GM18508 (cell line): ENCODE measurements around the gene RNF14.

Source experiments
- ATAC-seq: cut with Tn5 transposase; IDR thresholded peaks from one replicate; pipeline ENCODE4 v1.9.1; 2021; ENCODE audit warnings: moderate number of reproducible peaks; ENCODE audit not compliant: insufficient read depth, unreplicated experiment

RNF14 gene

DNA sequence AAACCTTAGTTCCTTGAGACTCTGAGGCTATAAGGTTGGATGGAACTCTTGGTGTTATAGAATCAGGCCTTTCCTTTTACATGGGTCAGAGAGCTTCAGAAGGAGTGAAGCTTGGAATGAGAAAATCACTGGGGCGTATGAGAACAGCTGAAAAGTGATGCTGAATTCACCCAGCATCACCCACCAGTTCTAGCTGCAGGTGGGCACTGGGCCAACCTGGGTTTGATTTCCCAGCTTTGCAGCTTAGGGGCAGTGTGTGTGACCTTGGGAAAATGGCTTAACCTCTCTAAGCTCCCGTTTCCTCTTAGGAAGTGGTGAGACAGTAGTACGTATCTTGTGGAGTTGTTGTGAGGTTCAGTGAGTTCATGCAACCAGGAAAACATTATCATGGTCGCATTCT lies 21.6 kb upstream of the RNF14 start:
- ATAC-seq: no peak

DNA sequence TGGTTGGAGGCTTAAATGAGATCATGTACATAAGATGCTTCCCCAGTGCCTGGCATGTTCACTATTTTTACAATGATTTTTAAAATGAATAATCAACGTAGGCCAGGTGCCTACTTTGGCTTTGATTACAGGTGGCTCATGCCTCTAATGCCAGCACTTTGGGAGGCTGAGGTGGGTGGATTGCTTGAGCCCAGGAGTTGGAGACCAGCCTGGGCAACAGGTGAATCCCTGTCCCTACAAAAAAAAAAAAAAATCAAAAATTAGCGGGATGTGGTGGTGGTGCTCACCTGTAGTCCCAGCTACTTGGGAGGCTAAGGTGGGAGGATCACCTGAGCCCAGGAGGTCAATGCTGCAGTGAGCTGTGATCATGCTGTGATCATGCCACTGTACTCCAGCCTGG lies 20.1 kb upstream of the RNF14 start:
- no peak for ATAC-seq

DNA sequence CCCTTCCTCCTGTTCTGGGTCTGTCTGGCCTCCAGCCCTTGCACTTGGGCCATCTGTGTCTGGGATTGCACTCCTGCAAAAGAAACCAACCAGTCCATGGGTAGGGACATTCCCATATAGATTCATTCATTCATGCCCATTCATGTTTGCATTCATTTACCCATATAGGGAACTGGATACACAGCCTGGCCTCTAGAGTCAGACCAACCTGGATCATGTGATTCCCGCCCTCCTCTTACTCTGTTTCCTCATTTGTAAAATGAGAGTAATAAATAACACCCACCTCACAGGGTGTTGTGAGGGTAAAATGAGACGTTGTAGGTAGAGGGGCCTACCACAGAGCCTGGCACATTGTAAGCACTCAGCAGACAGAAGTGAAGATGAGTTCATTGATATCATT lies 19.4 kb upstream of the RNF14 start:
- no peak for ATAC-seq

DNA sequence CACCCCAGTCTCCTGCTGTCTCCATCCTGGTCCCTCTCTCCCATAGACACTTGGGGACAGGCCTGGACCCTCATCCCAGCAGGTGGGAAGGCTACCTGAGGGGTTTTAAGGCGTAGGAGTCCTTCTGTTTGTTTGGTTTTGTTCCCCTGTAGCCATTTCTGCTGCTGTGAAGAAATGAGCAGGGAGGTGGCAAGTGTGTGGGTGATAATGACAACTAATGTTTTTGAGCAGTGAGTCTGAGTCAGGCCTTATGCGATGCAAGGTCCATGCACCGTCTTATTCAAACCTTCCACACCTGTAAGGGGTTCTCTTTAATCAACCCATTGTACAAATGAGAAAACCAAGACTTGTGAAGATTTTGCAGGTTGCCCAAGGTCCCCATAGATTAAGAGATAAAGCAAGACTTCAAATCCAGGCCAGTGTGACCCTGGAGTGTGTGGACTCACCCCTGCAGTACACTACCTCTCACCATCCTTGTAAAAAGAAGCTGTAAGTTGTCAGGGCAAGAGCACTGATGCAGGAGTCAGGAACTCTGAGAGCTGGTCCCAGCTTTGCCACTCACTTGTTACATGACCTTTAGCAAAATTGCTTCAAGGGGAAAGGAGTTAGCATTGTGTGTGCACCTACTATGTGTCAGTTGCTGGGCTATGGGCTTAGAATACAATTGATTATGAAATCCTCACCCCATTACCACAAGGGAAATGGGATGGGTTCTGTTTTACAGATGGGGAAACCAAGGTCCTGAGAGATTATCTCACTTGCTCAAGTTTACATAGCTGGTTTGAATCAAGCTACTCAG lies 18.5 kb upstream of the RNF14 start:
- ATAC-seq: no peak

DNA sequence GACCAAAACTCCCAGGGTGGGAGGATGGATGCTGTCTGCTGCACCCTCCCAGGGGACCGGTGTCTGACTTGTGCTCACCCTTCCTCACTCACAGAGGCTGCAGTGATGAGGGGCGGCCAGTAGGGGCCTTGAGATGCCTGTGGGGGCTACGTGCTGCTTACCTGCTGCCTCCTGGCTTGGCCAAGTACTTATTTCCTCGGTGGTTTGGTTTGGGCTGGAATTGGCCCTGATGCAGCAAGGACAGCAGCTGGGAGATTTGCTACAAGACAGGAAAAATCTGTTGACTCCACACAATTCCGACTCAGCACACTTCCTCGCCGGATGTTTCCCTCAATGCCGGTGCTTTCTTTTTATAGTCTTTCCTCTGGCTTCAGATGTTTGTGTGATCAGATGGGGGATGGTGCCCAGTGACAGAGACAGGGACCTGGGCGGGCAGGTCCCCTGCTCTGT lies 17.5 kb upstream of the RNF14 start:
- ATAC-seq: no peak

DNA sequence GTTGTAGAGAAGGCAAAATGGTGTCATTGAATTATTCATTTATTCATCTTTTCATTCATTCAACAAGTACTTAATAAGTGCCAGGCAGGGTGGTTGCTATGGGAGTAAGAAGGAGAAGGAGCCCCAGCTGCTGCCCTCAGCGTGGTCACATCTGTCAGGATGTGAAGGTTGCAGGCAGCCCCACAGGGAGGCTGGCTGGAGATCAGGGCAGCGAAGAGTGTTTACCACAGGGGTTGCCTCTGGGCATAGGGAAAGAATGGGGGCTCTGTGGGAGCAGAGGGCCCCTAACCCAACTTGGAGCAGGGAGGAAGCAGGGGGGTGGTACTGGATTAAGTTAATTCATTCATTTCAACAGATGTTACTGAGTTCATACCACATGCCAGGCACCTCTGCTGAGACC lies 16.9 kb upstream of the RNF14 start:
- no peak for ATAC-seq

DNA sequence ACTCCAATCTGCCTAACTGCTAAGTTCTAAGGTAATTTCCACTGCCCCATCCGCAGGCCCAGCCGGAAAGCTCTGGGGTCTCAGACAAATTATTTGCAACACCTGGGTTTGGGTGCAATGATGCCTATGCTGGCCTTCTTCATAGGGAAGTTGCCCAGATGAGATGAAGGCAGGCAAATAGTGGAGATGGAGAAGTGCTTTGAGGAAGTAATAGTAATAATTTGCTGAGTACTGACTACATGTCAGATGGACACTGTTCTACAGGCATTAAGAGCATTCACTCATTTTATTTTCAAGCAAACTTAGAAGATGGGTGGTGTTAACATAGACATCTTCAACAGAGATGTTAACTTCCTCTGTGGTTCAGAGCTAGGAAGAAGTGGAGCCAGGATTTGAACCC lies 14.7 kb upstream of the RNF14 start:
- ATAC-seq: no peak

DNA sequence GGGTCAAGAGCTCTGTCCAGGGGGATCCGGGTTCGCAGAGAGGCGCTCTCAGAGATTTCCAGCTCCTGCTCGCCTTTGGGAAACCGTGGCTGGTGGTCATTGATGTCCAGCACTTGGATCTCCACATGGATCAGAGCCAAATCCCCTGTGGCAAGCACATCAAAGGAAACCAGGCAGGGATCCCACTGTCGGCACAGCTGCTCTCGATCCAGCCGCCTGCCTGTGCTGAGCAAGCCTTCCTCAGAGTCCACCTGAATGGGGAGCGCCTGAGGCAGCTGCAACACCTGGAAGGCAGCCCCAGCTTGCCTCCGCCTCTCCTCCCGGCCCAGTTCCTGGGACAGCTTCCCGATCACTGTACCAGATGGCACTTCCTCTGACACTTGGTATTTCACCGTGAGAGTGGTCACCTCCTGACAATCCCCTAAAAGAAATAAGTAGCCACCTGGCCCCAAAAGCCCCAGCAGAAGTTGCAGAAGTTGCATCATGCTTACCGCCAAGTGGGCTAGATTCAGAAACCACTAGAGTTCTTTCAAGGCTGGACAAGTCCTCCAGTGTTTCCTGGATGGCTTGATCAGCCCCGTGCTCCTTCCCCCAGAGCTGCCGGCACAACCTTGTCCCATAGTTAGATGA lies 11.4 kb upstream of the RNF14 start:
- no peak for ATAC-seq

DNA sequence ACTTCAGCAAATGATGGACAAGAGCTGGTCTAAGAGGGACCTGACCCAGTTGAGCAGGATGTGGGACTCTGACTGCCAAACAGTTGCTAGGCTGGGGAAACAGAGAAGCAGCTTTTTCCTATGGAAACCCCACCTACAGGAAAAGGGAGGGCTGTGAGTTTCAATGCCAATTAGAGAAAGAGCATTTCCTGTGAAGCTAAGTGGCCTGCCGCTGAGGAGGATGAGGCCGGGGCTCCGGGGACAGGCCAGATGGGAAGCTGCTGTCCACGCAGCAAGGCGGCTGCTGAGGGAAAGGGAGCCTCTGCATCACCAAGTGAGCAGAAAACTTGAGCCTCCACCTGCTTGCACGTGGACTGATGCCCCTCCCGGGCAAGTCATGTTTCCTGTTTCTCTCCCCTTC lies 10.8 kb upstream of the RNF14 start, which contains the start of gene PCDH12:
Gene PCDH12, minus strand, starts transcription at position 90 of the 400 bp plus-strand sequence. CDS start 351 bp downstream, outside the sequence.
- no peak for ATAC-seq

DNA sequence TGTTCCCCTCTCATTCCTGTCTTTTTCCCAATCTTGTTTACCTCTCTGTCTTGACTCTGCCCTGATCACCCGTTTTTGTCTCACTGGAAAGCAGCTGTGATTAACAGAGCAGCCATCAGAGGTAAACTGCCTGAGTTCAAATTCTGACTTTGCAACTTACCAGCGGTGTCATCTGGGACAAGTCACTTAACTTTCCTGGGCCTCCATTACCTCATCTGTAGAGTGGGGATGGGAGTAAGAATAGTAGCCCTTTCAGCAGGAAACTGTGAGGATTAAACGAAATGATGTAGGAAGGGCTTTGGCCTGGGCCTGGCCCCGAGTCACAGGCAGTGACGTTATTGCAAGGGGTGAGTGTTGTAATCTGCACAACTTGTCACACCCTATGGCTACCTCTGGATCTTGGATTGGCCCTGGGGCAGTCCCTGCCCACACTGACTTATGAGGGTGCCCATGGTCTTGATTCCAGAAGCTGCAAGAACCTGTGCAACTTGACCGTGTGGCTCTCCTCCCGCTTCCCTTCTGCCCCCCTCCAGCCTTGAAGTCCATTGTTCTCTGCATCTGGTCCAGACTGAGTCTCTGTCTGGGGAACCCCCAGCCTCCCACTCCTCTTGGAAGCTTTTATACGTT lies 10.2 kb upstream of the RNF14 start:
- no peak for ATAC-seq

DNA sequence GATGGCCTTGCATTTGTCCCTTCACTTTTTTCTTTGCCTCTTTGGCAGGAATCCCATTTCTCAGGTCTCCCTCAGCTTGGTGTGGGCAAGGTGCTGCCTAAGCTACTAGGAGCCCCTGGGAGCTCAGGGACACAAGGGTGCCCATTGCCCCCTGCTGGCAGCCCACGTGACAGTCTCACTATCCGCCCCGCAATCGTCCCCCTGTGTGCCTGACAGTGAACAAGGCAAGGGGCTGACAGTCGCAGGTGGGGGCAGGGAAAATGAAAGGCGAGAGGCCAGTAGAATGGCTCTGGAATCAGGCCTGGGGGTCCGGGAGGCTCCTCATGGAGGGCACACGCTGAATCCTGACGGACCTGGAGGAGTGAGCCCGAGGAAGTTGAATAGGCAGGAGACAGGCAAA lies 8.9 kb upstream of the RNF14 start:
- ATAC-seq: no peak

DNA sequence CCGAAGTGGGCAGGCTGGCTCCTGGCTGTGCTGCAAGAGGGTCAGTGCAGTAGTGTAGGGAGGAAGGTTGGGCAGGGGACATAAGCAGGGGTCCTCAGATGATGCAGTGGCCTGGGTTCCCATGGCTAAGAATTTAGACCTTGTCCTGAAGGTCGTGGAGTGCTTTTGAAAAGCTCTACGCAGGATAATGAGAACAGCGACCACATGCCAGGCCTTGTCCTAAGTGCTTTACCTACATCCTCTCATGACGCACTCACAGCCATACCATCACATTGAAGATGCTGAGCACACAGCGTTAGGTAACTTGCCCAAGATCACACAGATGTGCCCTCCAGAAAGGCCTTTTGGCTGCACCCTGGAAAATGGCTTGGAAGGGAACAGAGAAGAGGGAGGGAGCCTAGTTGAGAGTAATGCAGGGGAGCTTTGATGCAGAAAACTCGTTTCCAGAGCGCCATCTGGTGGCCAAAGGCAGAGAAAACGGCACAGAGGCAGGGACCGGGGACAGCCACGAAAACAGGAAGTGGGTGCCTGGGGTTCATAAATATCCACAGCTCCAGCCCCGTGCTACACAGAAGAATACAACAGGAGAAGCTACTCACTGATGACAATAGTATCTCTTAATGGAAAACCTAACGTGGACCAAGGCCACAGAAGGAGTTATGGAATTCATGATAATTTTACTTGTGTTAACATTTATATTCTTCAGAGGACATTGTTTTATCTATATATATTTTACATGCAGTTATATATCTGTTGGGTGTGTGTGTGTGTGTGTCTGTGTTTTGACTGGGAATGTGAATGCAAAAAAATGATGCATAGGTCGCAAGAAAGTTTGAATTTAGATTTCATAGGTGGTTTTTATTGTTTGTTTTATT lies 8.2 kb upstream of the RNF14 start:
- ATAC-seq: peak; percentile 69

DNA sequence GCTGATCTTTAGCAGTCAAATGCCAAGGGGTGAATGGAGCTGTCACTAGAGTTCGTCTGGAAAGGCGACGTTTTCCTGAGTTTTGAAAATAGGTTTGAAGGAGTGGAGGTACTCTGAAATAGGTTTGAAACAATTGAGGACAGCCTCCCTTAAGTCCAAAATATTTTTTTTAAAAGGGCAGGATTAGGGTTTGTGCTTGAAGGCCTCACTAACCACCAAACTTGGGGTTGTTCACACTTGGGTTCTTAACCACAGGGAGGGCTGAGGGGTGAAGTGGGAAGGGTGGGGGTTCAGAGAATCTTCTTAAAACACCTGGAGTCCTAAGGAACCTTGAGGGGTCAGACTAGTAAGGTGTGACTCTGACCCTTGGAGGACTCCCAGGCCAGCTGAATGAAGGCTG lies 7.4 kb upstream of the RNF14 start:
- ATAC-seq: no peak

DNA sequence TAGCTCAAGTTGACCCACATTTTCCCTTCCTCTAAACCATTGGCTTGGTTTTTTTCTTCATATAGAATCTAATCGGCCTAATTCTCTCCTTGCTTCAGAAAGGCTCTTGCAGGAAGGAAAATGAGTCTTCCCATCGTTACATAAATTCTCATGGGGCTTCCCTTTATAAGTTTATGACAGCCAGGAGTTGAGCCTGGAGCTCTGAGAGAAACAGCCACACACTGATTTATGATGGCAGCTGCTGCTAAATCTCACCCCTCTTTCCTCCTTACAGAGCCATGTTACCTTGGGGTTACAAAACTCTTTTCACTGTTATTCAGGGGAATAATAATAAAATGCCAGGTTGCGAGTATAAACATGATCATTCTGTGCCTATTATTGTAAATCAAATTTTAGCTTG lies 5.2 kb upstream of the RNF14 start:
- no peak for ATAC-seq

DNA sequence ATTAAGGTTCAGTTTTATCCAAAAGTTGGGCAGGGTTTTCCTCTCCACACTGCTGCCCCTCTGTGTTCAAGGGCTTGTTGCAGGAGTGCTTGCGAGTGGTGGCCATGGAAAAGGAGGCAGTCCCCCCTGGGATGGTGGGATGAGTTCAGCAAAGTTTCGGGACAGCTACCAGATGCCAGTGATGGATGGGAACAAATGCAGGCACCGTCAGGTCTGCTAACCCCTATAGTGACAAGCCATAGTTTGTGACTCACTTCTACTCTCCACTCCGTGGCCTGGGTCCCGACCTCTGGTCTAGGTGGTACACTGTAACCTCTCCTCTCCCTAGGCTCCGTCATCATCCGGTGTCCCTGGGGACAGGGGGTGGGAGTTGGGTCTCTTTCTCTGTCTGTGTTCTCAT lies 3.8 kb upstream of the RNF14 start:
- no peak for ATAC-seq

DNA sequence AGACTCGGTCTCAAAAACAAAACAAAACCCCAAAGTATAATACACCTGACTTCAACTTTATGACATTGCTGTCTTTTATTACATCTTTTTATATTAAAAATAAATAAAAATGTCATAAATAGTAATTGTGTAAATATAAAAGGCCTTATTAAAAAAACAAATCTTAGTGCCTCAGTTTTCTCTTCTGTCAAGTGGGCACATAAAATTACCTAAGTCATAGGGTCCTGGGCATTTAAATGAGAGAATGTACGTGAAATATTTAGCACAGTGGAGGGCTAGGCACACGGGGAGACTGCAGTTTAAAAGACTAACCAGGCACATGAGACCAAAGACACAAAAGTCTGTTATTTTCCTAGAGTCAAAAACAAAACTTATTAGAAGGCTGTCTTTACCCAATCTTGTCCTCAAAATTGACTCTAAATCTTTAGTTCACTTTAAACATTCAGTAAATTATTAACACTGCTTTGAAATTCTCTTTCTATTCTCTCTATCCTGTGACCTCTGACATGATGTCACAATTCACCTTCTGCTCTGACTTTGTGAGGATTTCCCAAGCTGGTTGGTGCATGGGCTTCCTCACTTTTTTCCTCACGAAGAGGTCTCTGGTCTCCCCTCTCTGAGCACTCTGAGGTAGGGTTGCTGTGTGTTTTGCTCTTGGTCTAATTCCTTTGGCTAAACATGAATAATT lies 2.5 kb upstream of the RNF14 start:
- ATAC-seq: no peak

DNA sequence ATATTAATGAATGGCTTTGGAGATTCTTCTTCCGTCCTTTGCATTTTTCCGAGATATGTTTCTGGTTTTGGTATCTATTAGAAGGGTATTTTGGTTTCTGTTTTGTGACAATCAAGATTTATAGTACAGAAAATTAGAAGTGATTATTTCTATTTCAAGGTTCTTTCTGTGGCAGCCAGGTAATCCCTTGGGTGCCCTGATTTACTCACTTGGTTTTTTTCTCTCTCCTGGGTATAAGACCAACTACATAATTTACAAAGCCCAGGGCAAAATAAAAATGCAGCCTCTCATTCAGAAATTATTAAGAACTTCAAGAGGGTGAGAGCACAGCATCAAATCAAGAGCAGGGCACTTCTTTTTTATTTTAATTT lies 2.0 kb upstream of the RNF14 start:
- no peak for ATAC-seq

DNA sequence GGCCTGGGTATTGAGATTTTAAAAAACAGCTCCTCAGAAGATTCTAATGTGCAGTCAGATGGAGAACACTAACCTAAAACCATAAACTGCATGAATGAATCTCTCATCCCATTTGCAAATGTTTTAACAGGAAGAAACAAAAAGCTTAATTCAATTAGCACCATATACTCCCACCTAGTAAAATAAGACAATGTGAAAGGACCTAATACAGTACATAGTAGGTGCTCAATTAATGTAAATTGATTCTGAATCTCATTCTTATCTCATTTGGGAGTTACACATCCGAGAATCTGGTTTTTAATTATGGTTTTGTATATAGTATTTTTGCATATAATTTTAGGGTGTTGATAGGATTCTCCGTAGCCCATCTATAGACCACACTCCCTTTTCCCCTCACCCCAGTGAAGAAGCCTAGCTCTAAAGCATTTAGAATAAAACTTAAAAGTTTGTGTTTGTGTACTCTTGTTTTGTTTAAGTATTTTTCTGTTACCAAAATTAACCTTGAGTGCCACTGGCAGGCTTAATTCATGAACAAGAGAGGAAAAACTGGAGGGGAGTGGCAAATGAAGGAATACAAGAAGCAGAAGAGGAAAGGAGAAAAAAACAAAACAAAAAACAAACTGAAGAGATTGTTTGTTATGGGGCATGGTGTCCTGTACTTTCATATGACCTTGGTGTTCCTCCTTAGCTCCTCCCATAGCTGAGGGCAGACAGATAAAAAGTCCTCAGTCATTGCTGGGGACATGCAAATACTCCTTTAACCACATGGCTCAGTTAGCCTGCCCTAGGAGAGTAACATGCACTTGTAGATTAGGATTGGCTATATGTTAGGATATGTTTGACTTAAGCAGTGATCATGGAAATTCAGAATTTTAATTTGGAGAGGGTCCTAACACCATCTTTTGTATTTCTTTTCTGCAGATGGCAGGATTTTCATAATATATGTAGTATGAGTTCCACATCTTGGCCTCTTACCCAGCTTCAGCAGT lies 1.2 kb downstream of the RNF14 start:
- ATAC-seq: peak; percentile 61
